HepG2 (cell line): ENCODE data around the gene PIGN. TPM values are rescaled to one million over a fixed set of nuclear protein-coding genes. Genes with fewer than 3 reads are reported as not detected.

Experiments
- ATAC-seq: fragments of 200-7000 bp; cut with Tn5 transposase; 3 replicates; pipeline ENCODE4 v1.9.1; 2020; ENCODE audit warnings: mild to moderate bottlenecking, moderate library complexity
- BruUV-seq: library from RNA; stranded (reverse); fragments of 400-500 nt; replicated peaks from 2 replicates; lab custom pipeline; 2021; lab: Mats Ljungman, UMichigan
- CTCF ChIA-PET: fragments of 300-600 bp; formaldehyde crosslinking; extraction: SDS; loops from one replicate; lab custom pipeline; 2021; ENCODE audit warnings: low total read pairs, inconsistent platforms, low intra/inter-chr PET ratio; lab: Yijun Ruan, JAX
- POLR2A ChIA-PET: fragments of 350-600 bp; sonication (Branson Sonifier 250); formaldehyde crosslinking; loops from one replicate; lab custom pipeline; 2020; ENCODE audit warnings: antibody characterized with exemption, inconsistent platforms; lab: Yijun Ruan, JAX
- DNase-seq: peaks from one replicate; pipeline ENCODE4 v3.0.0-alpha.2; 2015; ENCODE audit warnings: low spot score
- FAIRE-seq: peaks from 3 replicates; lab custom pipeline; 2011; peaks lifted over from hg19 to GRCh38; lab: Jason Lieb, UNC
- H2AFZ ChIP-seq: one replicate; pipeline ENCODE4 v1.6.1; 2011; ENCODE audit warnings: low read length, inconsistent platforms
- H3K27ac ChIP-seq: fragments of 300-600 bp; 3 replicates; pipeline ENCODE4 v1.8.0; 2011; ENCODE audit warnings: mixed run types, mild to moderate bottlenecking, mixed read lengths, low read length, inconsistent platforms; ENCODE audit not compliant: insufficient read depth; ENCODE audit errors: extremely low read length
- H3K27me3 ChIP-seq, 2 experiments: fragments of 200-600 bp in 1 of 2; 2 replicates in 1 of 2; 3 replicates in 1 of 2; pipeline versions ENCODE4 v1.6.0 to v1.8.0; 2011; ENCODE audit warnings: low read length in 2 of 2, mild to moderate bottlenecking in 2 of 2, moderate library complexity in 2 of 2, inconsistent platforms in 1 of 2; ENCODE audit not compliant: insufficient read depth in 2 of 2, control insufficient read depth in 1 of 2
- H3K36me3 ChIP-seq, 2 experiments: fragments of 200-600 bp in 1 of 2; replicated peaks in 1 of 2; 2 replicates in 1 of 2; 3 replicates in 1 of 2; pipeline versions ENCODE4 v1.5.1 to v1.8.0; 2011; ENCODE audit warnings: low read length in 2 of 2, inconsistent platforms in 1 of 2; ENCODE audit not compliant: insufficient read depth in 2 of 2, control insufficient read depth in 1 of 2
- H3K4me1 ChIP-seq: 2 replicates; pipeline ENCODE4 v1.5.1; 2012; ENCODE audit warnings: low read length, inconsistent platforms; ENCODE audit not compliant: insufficient read depth
- H3K4me2 ChIP-seq: 2 replicates; pipeline ENCODE4 v1.6.0; 2011; ENCODE audit warnings: low read depth, low read length, inconsistent platforms
- H3K4me3 ChIP-seq, 3 experiments: fragments of 200-600 bp in 1 of 3; sonication (generic), shearing (Covaris generic) in 1 of 3; replicated peaks in 1 of 3; 2 replicates each; pipeline ENCODE4 v1.5.1; 2011 to 2016; ENCODE audit warnings: low read length in 3 of 3, inconsistent platforms in 2 of 3, low read depth in 2 of 3, mild to moderate bottlenecking in 2 of 3, control low read depth in 1 of 3, mixed read lengths in 1 of 3; ENCODE audit not compliant: insufficient read depth in 1 of 3
- H3K79me2 ChIP-seq: one replicate; pipeline ENCODE4 v1.6.1; 2011; ENCODE audit warnings: low read length, inconsistent platforms; ENCODE audit not compliant: insufficient read depth
- H3K9ac ChIP-seq: 2 replicates; pipeline ENCODE4 v1.6.0; 2011; ENCODE audit warnings: mild to moderate bottlenecking, low read depth, low read length, inconsistent platforms; ENCODE audit not compliant: insufficient read depth
- H3K9me3 ChIP-seq: 2 replicates; pipeline ENCODE4 v1.5.1; 2012; ENCODE audit warnings: mild to moderate bottlenecking, low read length
- H4K20me1 ChIP-seq: 2 replicates; pipeline ENCODE4 v1.6.0; 2011; ENCODE audit warnings: inconsistent platforms, mild to moderate bottlenecking, low read length, moderate library complexity; ENCODE audit not compliant: insufficient read depth
- FOXO1 ChIP-seq: sonication (generic); formaldehyde crosslinking; IDR thresholded peaks from 2 replicates; pipeline ENCODE4 v1.4.0; 2020; ENCODE audit warnings: missing genetic modification reagents
- HNRNPLL ChIP-seq: fragments of 200-400 bp; formaldehyde crosslinking; IDR thresholded peaks from 2 replicates; pipeline ENCODE4 v1.6.1; 2017; ENCODE audit warnings: mild to moderate bottlenecking, low read depth, low read length; ENCODE audit not compliant: poor library complexity, severe bottlenecking
- NFATC3 ChIP-seq: sonication (generic); formaldehyde crosslinking; IDR thresholded peaks from 2 replicates; pipeline ENCODE4 v1.5.1; 2020; ENCODE audit warnings: mild to moderate bottlenecking, missing genetic modification reagents
- SIX1 ChIP-seq: sonication (generic); formaldehyde crosslinking; IDR thresholded peaks from 2 replicates; pipeline ENCODE4 v1.4.0; 2020; ENCODE audit warnings: missing genetic modification reagents, borderline replicate concordance
- ZBTB42 ChIP-seq: sonication (generic); formaldehyde crosslinking; IDR thresholded peaks from 2 replicates; pipeline ENCODE4 v1.5.0; 2020; ENCODE audit warnings: mild to moderate bottlenecking, missing genetic modification reagents
- ZMYM2 ChIP-seq: sonication (generic); formaldehyde crosslinking; IDR thresholded peaks from 2 replicates; pipeline ENCODE4 v1.8.0; 2022; ENCODE audit warnings: mild to moderate bottlenecking, missing genetic modification reagents
- ZNF138 ChIP-seq: sonication (generic); formaldehyde crosslinking; IDR thresholded peaks from 2 replicates; pipeline ENCODE4 v1.5.0; 2020; ENCODE audit warnings: mild to moderate bottlenecking, low read depth, missing genetic modification reagents
- ZNF260 ChIP-seq: sonication (generic); formaldehyde crosslinking; IDR thresholded peaks from 2 replicates; pipeline ENCODE4 v1.4.0; 2020; ENCODE audit warnings: missing genetic modification reagents, low read depth, mild to moderate bottlenecking, borderline replicate concordance
- ZNF296 ChIP-seq: sonication (generic); formaldehyde crosslinking; conservative IDR thresholded peaks from 2 replicates; pipeline ENCODE4 v1.5.0; 2020; ENCODE audit warnings: mild to moderate bottlenecking, missing genetic modification reagents
- ZNF740 ChIP-seq: sonication (generic); formaldehyde crosslinking; IDR thresholded peaks from 2 replicates; pipeline ENCODE4 v1.4.0; 2020; ENCODE audit warnings: missing genetic modification reagents
- WGBS: methylation state at CpG from one replicate; pipeline ENCODE4 v1.1.6; 2017; ENCODE audit warnings: low lambda C conversion rate; 5-methylcytosine and 5-hydroxymethylcytosine counted together
- in situ Hi-C: cut with HindIII; loops from 2 replicates; pipeline ENCODE4 v1.10.0; 2017; ENCODE audit warnings: low pct_unique_long_range_greater_than_20kb; ENCODE audit not compliant: extremely low pct_ligation_motif_present
- intact Hi-C: fragments of 100-400 bp; cut with micrococcal nuclease; formaldehyde crosslinking; loops from one replicate; pipeline ENCODE4 v1.10.0; 2022; ENCODE audit not compliant: unreplicated experiment
- polyA plus RNA-seq, 8 experiments: library from polyadenylated mRNA; depleted of rRNA in 3 of 8; stranded (reverse) in 7 of 8; unstranded in 1 of 8; fragments of >200 nt; fragmentation: Illumina TruSeq in 4 of 8; extraction: Trizol in 4 of 8; gene quantifications; 2 replicates each; pipeline versions ENCODE4 v1.2.1 to v1.2.3, GENCODE V29; 2011 to 2016; ENCODE audit warnings: low read depth in 4 of 8, missing spikeins in 1 of 8, mixed read lengths in 1 of 8; ENCODE audit not compliant: insufficient read depth in 1 of 8
- total RNA-seq, 5 experiments: library from RNA; depleted of rRNA; stranded (reverse); fragments of >200 nt; fragmentation: Illumina TruSeq; extraction: Trizol; gene quantifications; 2 replicates each; pipeline ENCODE4 v1.2.3, GENCODE V29; 2016; ENCODE audit warnings: low read depth in 1 of 5

Gene PIGN
- total and polyA plus RNA-seq, 2 of the 13 experiments (the other 11 are each of a cell fraction or from before 2014, with no cell fraction given), result 15.5 to 33.6 TPM

GRCh38 chr18:62033756-62034155 is 153.1 kb downstream of the PIGN start (continued):
- TF ChIP-seq ZNF296 (no peak), ZBTB42 (CRISPR knock-in tag) (no peak), ZNF138 (CRISPR knock-in tag) (no peak)

DNA sequence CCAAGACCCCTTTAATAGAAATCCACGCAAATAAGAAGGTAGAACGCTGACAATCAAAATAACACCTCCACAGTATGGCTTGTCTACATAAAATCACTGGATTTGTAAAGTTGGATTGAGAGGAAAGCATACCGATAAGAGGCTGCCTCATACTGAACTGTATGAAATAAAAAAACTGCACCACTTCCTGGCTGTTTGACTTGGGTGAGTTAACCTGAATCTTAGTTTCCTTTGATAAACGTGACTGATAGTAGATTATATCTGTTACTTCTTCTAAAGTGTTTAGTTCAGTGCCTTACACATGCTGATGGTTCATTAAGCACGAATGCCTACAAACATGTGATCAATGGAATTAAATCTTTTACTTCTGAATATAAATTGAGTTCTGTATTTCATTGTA is 153.6 kb downstream of the PIGN start:
- CTCF ChIA-PET, result no interaction called here
- BruUV-seq, result no TSS peak
- no peak overlapping the region for H3K4me2 ChIP-seq
- no peak for FAIRE-seq
- peaks cover under 1 to 2% of the 10 kb centered on the region in 2 experiments; a peak in 1 of 5 replicates for H3K27me3 ChIP-seq
- TF ChIP-seq NFATC3 (CRISPR knock-in tag) (no peak), SIX1 (CRISPR knock-in tag) (no peak), ZMYM2 (CRISPR knock-in tag) (no peak), ZNF740 (CRISPR knock-in tag) (no peak), HNRNPLL (no peak), FOXO1 (CRISPR knock-in tag) (no peak), ZNF260 (CRISPR knock-in tag) (no peak)
- H3K27ac ChIP-seq, result no peak overlapping the region
- intact Hi-C loops (loop anchor here (5.0 kb wide), 1 partner anchor 99 kb away; no protein-coding TSS in a partner anchor), in situ Hi-C loops (no loop called here)
- no peaks in the 10 kb centered on the region for H3K36me3 ChIP-seq
- POLR2A ChIA-PET, result no interaction called here
- no peak overlapping the region for H3K9ac ChIP-seq
- no peaks in the 10 kb centered on the region for H3K79me2 ChIP-seq
- H4K20me1 ChIP-seq, result no peaks in the 10 kb centered on the region
- no peak overlapping the region for H2AFZ ChIP-seq
- no peak overlapping the region for H3K4me3 ChIP-seq
- no peak for DNase-seq
- no peak for ATAC-seq
- 2% methylated on average over 5 of the region's 5 CpGs for WGBS
- no peaks in the 10 kb centered on the region for H3K9me3 ChIP-seq
- no peaks in the 10 kb centered on the region for H3K4me1 ChIP-seq
